Stimulated activated CD4-positive, alpha-beta T cell treated with anti-CD3 and anti-CD28 coated beads, Interleukin-15, amount 100 ng/mL, for 24 hours (primary cell): ENCODE measurements around the gene CAMK4.
"Not testable (repeated sequence)": the region's sequence is repeated elsewhere in the genome, so short reads cannot be mapped to it uniquely, and the experiment has no call there.

ENCODE experiments used
- DNase-seq: peaks from one replicate; pipeline ENCODE4 v3.0.0-alpha.2; 2020

Gene CAMK4

GRCh38 chr5:111261610-111262009 lies 37.4 kb downstream of the CAMK4 start:
- peak; percentile 34 for DNase-seq

GRCh38 chr5:111262153-111262552 lies 38.0 kb downstream of the CAMK4 start:
- DNase-seq, result no peak

DNA sequence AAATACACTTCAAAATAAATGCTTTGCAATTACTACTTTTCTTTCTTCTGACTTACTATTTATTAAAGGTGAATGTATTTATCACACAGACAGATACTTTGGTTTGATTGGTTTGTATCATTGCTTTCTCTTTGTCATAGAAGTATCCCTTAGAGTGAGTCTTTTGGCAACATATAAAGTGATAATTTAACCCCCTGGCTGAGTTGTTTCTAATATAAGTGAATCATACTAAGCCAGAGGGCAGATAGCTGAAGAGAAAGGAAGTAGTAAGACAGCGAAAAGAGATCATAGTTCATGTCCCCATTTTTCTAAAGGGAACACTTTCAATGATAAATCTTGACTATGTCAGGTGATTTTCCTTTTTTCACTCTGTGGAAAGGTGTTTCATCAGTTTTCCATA lies 38.6 kb downstream of the CAMK4 start:
- no peak for DNase-seq

GRCh38 chr5:111266491-111266890 lies 42.3 kb downstream of the CAMK4 start:
- DNase-seq, result no peak

DNA sequence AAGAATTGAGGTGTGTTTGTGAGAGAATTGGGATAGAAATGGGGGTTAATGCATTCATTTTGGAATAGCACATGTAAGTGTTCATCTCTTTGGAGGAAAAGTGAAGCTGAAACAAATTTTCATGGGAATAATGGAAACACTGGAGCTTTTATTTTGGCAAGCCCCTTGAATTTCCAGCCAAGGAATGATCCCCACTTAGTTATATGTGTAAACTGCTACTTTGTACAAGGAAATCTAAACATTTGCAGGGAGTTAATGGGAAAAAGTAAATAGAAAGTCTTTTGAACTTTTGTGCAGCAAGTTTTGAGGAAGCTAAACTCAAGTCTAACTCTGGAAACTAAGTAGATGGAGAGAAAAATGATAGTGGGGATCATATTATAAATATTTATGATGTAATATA lies 44.1 kb downstream of the CAMK4 start:
- DNase-seq, result no peak

DNA sequence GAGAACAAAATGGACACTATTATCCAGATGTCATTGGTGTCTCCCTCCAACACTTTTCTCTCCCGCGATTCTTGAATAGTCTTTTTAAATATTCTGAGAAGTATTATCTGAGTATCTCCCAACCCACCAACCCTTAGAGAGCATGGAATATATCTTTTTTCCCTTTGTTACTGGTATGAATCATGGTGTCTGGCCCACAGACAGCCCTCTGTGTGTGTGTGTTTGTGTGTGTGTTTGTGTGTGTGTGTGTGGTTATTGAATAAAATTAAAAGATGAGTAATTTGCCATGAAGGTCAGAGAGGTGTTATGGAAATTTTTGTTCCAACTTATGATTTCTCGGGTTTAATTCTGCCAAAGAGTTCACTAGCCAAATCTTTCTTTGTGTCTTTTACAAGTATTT lies 47.7 kb downstream of the CAMK4 start:
- peak; percentile 37 for DNase-seq

- DNase-seq, result no peak
Observed at GRCh38 chr5:111277061-111277460, 52.9 kb downstream of the CAMK4 start.

DNA sequence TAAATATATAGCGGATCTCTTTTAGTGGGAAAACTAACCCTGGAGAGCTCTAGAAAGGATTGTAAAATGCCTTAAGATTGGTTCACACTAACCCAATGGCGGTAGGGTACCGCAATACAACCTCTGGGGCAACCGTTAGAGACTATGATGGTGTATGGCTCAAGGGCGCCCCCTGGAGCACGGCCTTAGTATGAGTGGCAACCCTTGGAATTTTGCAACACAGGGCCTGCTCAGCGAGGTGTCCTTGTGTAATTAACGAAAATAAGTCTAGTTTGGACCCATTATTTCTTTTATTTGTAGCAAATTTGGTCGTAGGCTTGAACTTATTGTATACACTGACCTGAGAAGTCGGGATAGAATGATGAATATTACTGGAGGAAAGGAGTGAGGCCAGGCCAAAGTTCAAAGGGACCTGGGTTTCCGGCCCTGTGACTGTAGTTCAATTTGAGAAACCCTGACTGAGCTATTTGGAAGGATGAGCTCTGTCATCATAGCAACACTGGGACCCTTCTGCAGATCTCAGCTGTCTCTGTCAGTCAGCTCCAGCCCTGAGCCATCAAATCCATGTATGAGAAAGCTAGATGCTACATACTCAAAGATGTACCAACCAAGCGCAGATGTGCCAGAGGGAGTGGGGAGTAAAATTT lies 54.8 kb downstream of the CAMK4 start:
- DNase-seq, result peak; percentile 90

GRCh38 chr5:111280282-111280951 lies 56.2 kb downstream of the CAMK4 start:
- DNase-seq, result no peak

DNA sequence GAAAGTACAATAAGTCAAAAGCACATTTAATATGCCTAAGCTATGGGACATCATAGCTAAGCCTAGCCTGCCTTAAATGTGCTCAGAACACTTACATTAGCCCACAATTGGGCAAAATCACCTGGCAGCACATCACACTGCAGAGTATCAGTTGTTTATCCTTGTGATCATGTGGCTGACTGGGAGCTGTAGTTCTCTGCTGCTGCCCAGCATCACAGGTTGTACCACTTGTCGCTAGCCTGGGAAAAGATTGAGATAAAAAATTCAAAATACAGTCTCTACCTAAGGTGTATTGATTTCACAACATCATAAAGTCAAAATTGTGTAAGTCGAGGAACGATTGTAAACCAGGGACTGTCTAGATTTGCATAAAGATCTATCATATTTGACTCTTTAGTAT lies 58.6 kb downstream of the CAMK4 start:
- DNase-seq, result no peak

GRCh38 chr5:111284825-111285224 lies 60.6 kb downstream of the CAMK4 start:
- DNase-seq, result no peak

- DNase-seq, result no peak
Observed at GRCh38 chr5:111294551-111294950, 70.4 kb downstream of the CAMK4 start.

DNA sequence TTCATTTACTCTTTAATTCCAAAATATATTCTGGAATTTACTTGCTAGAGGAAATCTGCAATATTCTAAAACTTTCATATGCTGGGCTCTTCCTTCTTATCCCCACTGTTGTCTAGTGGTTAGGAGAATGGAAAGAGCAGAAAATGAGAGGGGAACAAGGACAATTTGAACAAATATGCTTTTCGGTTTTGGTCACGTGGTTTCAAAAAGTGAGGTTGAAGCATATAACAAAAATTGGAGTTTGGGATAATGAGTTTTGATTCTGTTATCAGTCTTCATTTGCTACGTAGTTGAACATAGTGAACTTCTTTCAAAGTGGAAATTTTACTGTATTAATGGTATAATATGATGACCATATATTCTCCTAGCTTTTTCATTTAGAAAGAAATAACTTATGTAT lies 71.5 kb downstream of the CAMK4 start:
- no peak for DNase-seq

GRCh38 chr5:111296570-111296969 lies 72.4 kb downstream of the CAMK4 start:
- DNase-seq, result no peak

DNA sequence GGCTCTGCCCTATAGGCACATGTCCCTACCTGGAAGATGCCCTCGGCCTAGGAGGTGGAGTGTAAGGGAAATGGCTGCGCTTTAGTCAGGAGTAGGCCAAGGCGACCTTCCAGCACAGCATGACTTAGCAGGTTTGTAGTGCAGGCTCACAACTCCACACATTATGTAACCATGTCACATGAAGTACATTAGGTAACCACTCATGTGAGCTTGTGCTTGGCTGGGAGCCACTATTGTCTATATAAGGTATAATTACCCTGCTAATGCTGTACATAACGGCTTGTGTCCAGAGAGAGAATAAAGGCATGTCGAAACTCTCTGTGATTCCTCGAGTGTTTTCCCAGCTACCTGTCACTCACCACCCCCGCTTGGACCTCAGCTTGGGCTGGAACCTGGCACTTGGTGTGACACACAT lies 74.9 kb downstream of the CAMK4 start:
- DNase-seq, result no peak

- DNase-seq, result no peak
Observed at GRCh38 chr5:111299831-111300432, 75.7 kb downstream of the CAMK4 start.

DNA sequence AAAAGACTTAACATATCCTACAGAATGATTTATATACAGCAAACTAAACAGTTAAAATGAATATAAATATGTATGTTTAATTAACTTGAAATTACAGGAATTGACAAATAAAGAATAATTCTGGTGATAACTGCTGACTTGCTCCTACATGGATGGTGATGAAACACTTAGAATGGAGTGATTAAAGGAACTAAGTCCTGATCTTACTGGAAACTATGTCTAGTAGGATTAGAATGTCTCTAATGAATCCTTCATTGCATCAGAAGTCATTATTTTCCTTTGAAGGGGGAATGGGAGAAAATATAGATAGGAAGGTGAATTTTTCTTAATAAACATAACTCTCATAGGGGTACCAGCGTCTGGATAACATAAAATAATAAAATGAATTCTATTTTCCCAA lies 77.1 kb downstream of the CAMK4 start:
- no peak for DNase-seq

GRCh38 chr5:111302043-111302442 lies 77.9 kb downstream of the CAMK4 start:
- not testable (repeated sequence) for DNase-seq

DNA sequence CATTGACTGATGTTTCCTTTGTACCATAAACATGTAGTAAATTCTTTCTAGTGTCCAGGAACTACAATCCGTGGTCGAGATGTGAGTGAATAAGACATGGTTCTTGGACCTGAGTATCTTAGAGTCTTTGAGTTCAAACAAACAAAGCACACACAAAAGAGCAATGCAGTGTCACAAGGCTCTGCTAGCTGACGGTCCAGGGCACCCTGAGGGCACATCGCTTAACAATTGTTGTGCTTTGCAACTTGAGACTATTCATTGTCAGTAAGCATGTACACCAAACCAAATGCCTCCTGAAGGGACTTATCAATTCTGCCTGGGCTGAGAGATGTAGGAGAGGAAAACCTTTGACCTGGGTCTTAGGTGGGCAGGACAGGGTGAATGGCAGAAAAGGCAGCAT lies 84.8 kb downstream of the CAMK4 start:
- no peak for DNase-seq

- DNase-seq, result no peak
Observed at GRCh38 chr5:111309384-111309783, 85.2 kb downstream of the CAMK4 start.

GRCh38 chr5:111310711-111311620 lies 86.8 kb downstream of the CAMK4 start:
- no peak for DNase-seq

- no peak for DNase-seq
Observed at GRCh38 chr5:111311666-111312065, 87.5 kb downstream of the CAMK4 start.

GRCh38 chr5:111313017-111313724 lies 89.0 kb downstream of the CAMK4 start:
- no peak for DNase-seq
